A673 (cell line): Measurements from ENCODE around the gene TCEAL8.

Experiments
- EZH2 ChIP-seq: fragments of 200-600 bp; sonication (generic); IDR thresholded peaks from 2 replicates; pipeline ENCODE4 v1.6.1; 2017; ENCODE audit warnings: borderline replicate concordance, low read depth, mild to moderate bottlenecking, mixed read lengths, antibody characterized with exemption, low read length; ENCODE audit not compliant: poor library complexity, severe bottlenecking
- TF ChIP-seq, protein P1 (sequence below): fragments of 300-800, 200-600 bp; sonication (generic); conservative IDR thresholded peaks from 2 replicates; pipeline ENCODE4 v1.5.1; 2017; ENCODE audit warnings: low read depth, mild to moderate bottlenecking, antibody characterized with exemption, low read length, moderate library complexity, mixed read lengths

DNA sequence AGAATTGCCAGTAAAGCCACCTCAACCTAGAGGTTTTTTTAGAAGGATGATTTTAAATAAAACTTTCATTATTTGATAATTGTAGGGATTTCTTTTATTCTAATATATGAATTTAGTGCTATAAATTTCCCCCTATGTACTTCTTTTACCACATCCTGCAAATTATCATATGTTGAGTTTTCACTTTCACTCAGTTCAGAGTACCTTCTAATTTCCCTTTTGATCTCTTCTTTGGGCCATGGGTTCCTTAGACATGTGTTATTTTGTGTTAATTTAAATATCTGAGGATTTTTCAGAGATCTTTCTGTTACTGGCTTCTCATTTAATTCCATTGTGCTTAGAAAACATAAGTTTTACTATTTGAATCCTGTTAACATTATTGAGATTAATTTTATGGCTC is 49.8 kb upstream of the TCEAL8 start:
- TF ChIP-seq, protein P1, sequence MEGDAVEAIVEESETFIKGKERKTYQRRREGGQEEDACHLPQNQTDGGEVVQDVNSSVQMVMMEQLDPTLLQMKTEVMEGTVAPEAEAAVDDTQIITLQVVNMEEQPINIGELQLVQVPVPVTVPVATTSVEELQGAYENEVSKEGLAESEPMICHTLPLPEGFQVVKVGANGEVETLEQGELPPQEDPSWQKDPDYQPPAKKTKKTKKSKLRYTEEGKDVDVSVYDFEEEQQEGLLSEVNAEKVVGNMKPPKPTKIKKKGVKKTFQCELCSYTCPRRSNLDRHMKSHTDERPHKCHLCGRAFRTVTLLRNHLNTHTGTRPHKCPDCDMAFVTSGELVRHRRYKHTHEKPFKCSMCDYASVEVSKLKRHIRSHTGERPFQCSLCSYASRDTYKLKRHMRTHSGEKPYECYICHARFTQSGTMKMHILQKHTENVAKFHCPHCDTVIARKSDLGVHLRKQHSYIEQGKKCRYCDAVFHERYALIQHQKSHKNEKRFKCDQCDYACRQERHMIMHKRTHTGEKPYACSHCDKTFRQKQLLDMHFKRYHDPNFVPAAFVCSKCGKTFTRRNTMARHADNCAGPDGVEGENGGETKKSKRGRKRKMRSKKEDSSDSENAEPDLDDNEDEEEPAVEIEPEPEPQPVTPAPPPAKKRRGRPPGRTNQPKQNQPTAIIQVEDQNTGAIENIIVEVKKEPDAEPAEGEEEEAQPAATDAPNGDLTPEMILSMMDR, result no peak
- no peak for TF ChIP-seq EZH2
